Neuron (in vitro differentiated cells): ENCODE data around the gene CDK10.

Experiments used
- H2AFZ ChIP-seq: one replicate; pipeline ENCODE4 v1.6.1; 2013; ENCODE audit warnings: low read depth, mild to moderate bottlenecking, inconsistent platforms, low read length, moderate library complexity
- H3K27me3 ChIP-seq: one replicate; pipeline ENCODE4 v1.6.1; 2013; ENCODE audit warnings: low read length; ENCODE audit not compliant: insufficient read depth
- H3K36me3 ChIP-seq: one replicate; pipeline ENCODE4 v1.6.1; 2013; ENCODE audit warnings: low read length; ENCODE audit not compliant: insufficient read depth
- H3K4me1 ChIP-seq: one replicate; pipeline ENCODE4 v1.6.1; 2013; ENCODE audit warnings: low read length; ENCODE audit not compliant: insufficient read depth
- H3K4me3 ChIP-seq: 2 replicates; pipeline ENCODE4 v1.5.1; 2013; ENCODE audit warnings: mild to moderate bottlenecking, low read length, moderate library complexity
- H3K9me3 ChIP-seq: one replicate; pipeline ENCODE4 v1.6.1; 2013; ENCODE audit warnings: low read length

CDK10 gene

GRCh38 chr16:89732142-89732917 is 45.8 kb downstream of the CDK10 start:
- peaks cover 69% of the 10 kb centered on the region for H3K36me3 ChIP-seq
- no peaks in the 10 kb centered on the region for H3K9me3 ChIP-seq
- no peaks in the 10 kb centered on the region for H3K27me3 ChIP-seq
- H3K4me3 ChIP-seq, result no peak overlapping the region
- H3K4me1 ChIP-seq, result peaks cover 22% of the 10 kb centered on the region
- H2AFZ ChIP-seq, result no peak overlapping the region

GRCh38 chr16:89732918-89733242 is 46.4 kb downstream of the CDK10 start:
- H3K27me3 ChIP-seq, result no peaks in the 10 kb centered on the region
- no peak overlapping the region for H3K4me3 ChIP-seq
- no peaks in the 10 kb centered on the region for H3K9me3 ChIP-seq
- H3K4me1 ChIP-seq, result peaks cover 18% of the 10 kb centered on the region
- H2AFZ ChIP-seq, result no peak overlapping the region
- peaks cover 72% of the 10 kb centered on the region for H3K36me3 ChIP-seq

GRCh38 chr16:89733322-89733721 is 46.8 kb downstream of the CDK10 start:
- Histone ChIP-seq H2AFZ (no peak overlapping the region), H3K9me3 (no peaks in the 10 kb centered on the region), H3K4me3 (no peak overlapping the region), H3K36me3 (peaks cover 76% of the 10 kb centered on the region), H3K27me3 (no peaks in the 10 kb centered on the region), H3K4me1 (peaks cover 16% of the 10 kb centered on the region)

GRCh38 chr16:89733792-89734191 is 47.3 kb downstream of the CDK10 start:
- no peak overlapping the region for H3K4me3 ChIP-seq
- peaks cover 16% of the 10 kb centered on the region for H3K4me1 ChIP-seq
- H3K36me3 ChIP-seq, result peaks cover 78% of the 10 kb centered on the region
- H3K27me3 ChIP-seq, result no peaks in the 10 kb centered on the region
- no peak overlapping the region for H2AFZ ChIP-seq
- H3K9me3 ChIP-seq, result no peaks in the 10 kb centered on the region

- H2AFZ ChIP-seq, result no peak overlapping the region
- peaks cover 82% of the 10 kb centered on the region for H3K36me3 ChIP-seq
These were observed 50.1 kb downstream of the CDK10 start for GRCh38 chr16:89736554-89736953.

GRCh38 chr16:89737341-89738071 is 51.0 kb downstream of the CDK10 start:
- H3K9me3 ChIP-seq, result no peaks in the 10 kb centered on the region
- no peak overlapping the region for H2AFZ ChIP-seq
- H3K36me3 ChIP-seq, result peaks cover 85% of the 10 kb centered on the region
- no peaks in the 10 kb centered on the region for H3K27me3 ChIP-seq
- H3K4me3 ChIP-seq, result no peak overlapping the region
- H3K4me1 ChIP-seq, result no peaks in the 10 kb centered on the region

More at GRCh38 chr16:89736554-89736953, 50.1 kb downstream of the CDK10 start:
- Histone ChIP-seq H3K4me3 (no peak overlapping the region), H3K4me1 (no peaks in the 10 kb centered on the region), H3K27me3 (no peaks in the 10 kb centered on the region), H3K9me3 (no peaks in the 10 kb centered on the region)

GRCh38 chr16:89738072-89738377 is 51.5 kb downstream of the CDK10 start:
- no peaks in the 10 kb centered on the region for H3K9me3 ChIP-seq
- no peaks in the 10 kb centered on the region for H3K27me3 ChIP-seq
- H3K4me3 ChIP-seq, result no peak overlapping the region
- peaks cover 85% of the 10 kb centered on the region for H3K36me3 ChIP-seq
- H2AFZ ChIP-seq, result no peak overlapping the region
- no peaks in the 10 kb centered on the region for H3K4me1 ChIP-seq

GRCh38 chr16:89738538-89739317 is 52.2 kb downstream of the CDK10 start:
- Histone ChIP-seq H3K27me3 (no peaks in the 10 kb centered on the region), H3K36me3 (peaks cover 83% of the 10 kb centered on the region), H3K4me3 (no peak overlapping the region), H2AFZ (no peak overlapping the region), H3K9me3 (no peaks in the 10 kb centered on the region), H3K4me1 (no peaks in the 10 kb centered on the region)

- H3K9me3 ChIP-seq, result no peaks in the 10 kb centered on the region
- no peaks in the 10 kb centered on the region for H3K4me1 ChIP-seq
- H2AFZ ChIP-seq, result no peak overlapping the region
- H3K27me3 ChIP-seq, result no peaks in the 10 kb centered on the region
- H3K4me3 ChIP-seq, result no peak overlapping the region
- peaks cover 85% of the 10 kb centered on the region for H3K36me3 ChIP-seq
These were observed 52.9 kb downstream of the CDK10 start for GRCh38 chr16:89739383-89739782.

GRCh38 chr16:89741342-89742014 is 55.0 kb downstream of the CDK10 start:
- H3K4me3 ChIP-seq, result no peak overlapping the region
- H3K9me3 ChIP-seq, result no peaks in the 10 kb centered on the region
- no peak overlapping the region for H2AFZ ChIP-seq
- no peaks in the 10 kb centered on the region for H3K27me3 ChIP-seq
- no peaks in the 10 kb centered on the region for H3K4me1 ChIP-seq
- H3K36me3 ChIP-seq, result peaks cover 87% of the 10 kb centered on the region

- no peaks in the 10 kb centered on the region for H3K9me3 ChIP-seq
- H2AFZ ChIP-seq, result no peak overlapping the region
- H3K4me1 ChIP-seq, result no peaks in the 10 kb centered on the region
- H3K27me3 ChIP-seq, result no peaks in the 10 kb centered on the region
- peaks cover 90% of the 10 kb centered on the region for H3K36me3 ChIP-seq
- H3K4me3 ChIP-seq, result no peak overlapping the region
These were observed 56.5 kb downstream of the CDK10 start for GRCh38 chr16:89742948-89743347.

GRCh38 chr16:89744813-89745212 is 58.3 kb downstream of the CDK10 start:
- Histone ChIP-seq H3K36me3 (peaks cover 89% of the 10 kb centered on the region), H3K9me3 (no peaks in the 10 kb centered on the region), H2AFZ (no peak overlapping the region), H3K4me1 (no peaks in the 10 kb centered on the region), H3K4me3 (no peak overlapping the region), H3K27me3 (no peaks in the 10 kb centered on the region)
